Measurements from ENCODE around the gene CXCR6.

CXCR6 gene

GRCh38 chr3:45965253-45965652 is 22.0 kb downstream of the CXCR6 start:
- Histone ChIP-seq H3K36me3 (ENCODE audit: control insufficient read depth, insufficient read depth, low read length) (peaks cover 62% of the 10 kb centered on the region), H3K9me3 (ENCODE audit: control insufficient read depth, insufficient read depth, low read length) (no peaks in the 10 kb centered on the region), H3K4me3 (ENCODE audit: low read depth, low read length) (no peak overlapping the region), H3K27me3 (ENCODE audit: control insufficient read depth, insufficient read depth, low read length) (no peaks in the 10 kb centered on the region), H3K9ac (ENCODE audit: low read depth, low read length) (no peak overlapping the region), H3K4me1 (ENCODE audit: control insufficient read depth, insufficient read depth, low read length) (no peaks in the 10 kb centered on the region)

GRCh38 chr3:45965653-45966052 is 22.4 kb downstream of the CXCR6 start:
- no peak overlapping the region for H3K9ac ChIP-seq (ENCODE audit: low read depth, low read length)

GRCh38 chr3:45966371-45966791 is 23.1 kb downstream of the CXCR6 start:
- Histone ChIP-seq H3K4me3 (ENCODE audit: low read depth, low read length) (no peak overlapping the region), H3K36me3 (ENCODE audit: control insufficient read depth, insufficient read depth, low read length) (peaks cover 60% of the 10 kb centered on the region), H3K4me1 (ENCODE audit: control insufficient read depth, insufficient read depth, low read length) (no peaks in the 10 kb centered on the region), H3K9me3 (ENCODE audit: control insufficient read depth, insufficient read depth, low read length) (no peaks in the 10 kb centered on the region), H3K9ac (ENCODE audit: low read depth, low read length) (no peak overlapping the region), H3K27me3 (ENCODE audit: control insufficient read depth, insufficient read depth, low read length) (no peaks in the 10 kb centered on the region)

More at GRCh38 chr3:45965653-45966052, 22.4 kb downstream of the CXCR6 start:
- no peak overlapping the region for H3K4me3 ChIP-seq (ENCODE audit: low read depth, low read length)
- H3K4me1 ChIP-seq (ENCODE audit: control insufficient read depth, insufficient read depth, low read length): no peaks in the 10 kb centered on the region
- peaks cover 62% of the 10 kb centered on the region for H3K36me3 ChIP-seq (ENCODE audit: control insufficient read depth, insufficient read depth, low read length)
- no peaks in the 10 kb centered on the region for H3K27me3 ChIP-seq (ENCODE audit: control insufficient read depth, insufficient read depth, low read length)
- H3K9me3 ChIP-seq (ENCODE audit: control insufficient read depth, insufficient read depth, low read length): no peaks in the 10 kb centered on the region

- H3K4me1 ChIP-seq (ENCODE audit: control insufficient read depth, insufficient read depth, low read length): no peaks in the 10 kb centered on the region
- H3K4me3 ChIP-seq (ENCODE audit: low read depth, low read length): no peak overlapping the region
- H3K36me3 ChIP-seq (ENCODE audit: control insufficient read depth, insufficient read depth, low read length): peaks cover 56% of the 10 kb centered on the region
- H3K27me3 ChIP-seq (ENCODE audit: control insufficient read depth, insufficient read depth, low read length): no peaks in the 10 kb centered on the region
- H3K9ac ChIP-seq (ENCODE audit: low read depth, low read length): no peak overlapping the region
- no peaks in the 10 kb centered on the region for H3K9me3 ChIP-seq (ENCODE audit: control insufficient read depth, insufficient read depth, low read length)
Observed at GRCh38 chr3:45966950-45967640, 23.8 kb downstream of the CXCR6 start.

- H3K36me3 ChIP-seq (ENCODE audit: control insufficient read depth, insufficient read depth, low read length): peaks cover 50% of the 10 kb centered on the region
- H3K9ac ChIP-seq (ENCODE audit: low read depth, low read length): no peak overlapping the region
- H3K27me3 ChIP-seq (ENCODE audit: control insufficient read depth, insufficient read depth, low read length): no peaks in the 10 kb centered on the region
- no peaks in the 10 kb centered on the region for H3K4me1 ChIP-seq (ENCODE audit: control insufficient read depth, insufficient read depth, low read length)
- no peaks in the 10 kb centered on the region for H3K9me3 ChIP-seq (ENCODE audit: control insufficient read depth, insufficient read depth, low read length)
- H3K4me3 ChIP-seq (ENCODE audit: low read depth, low read length): no peak overlapping the region
Observed at GRCh38 chr3:45967724-45968123, 24.5 kb downstream of the CXCR6 start.

GRCh38 chr3:45968149-45968548 is 24.9 kb downstream of the CXCR6 start:
- Histone ChIP-seq H3K36me3 (ENCODE audit: control insufficient read depth, insufficient read depth, low read length) (peaks cover 48% of the 10 kb centered on the region), H3K9me3 (ENCODE audit: control insufficient read depth, insufficient read depth, low read length) (no peaks in the 10 kb centered on the region), H3K27me3 (ENCODE audit: control insufficient read depth, insufficient read depth, low read length) (no peaks in the 10 kb centered on the region), H3K4me1 (ENCODE audit: control insufficient read depth, insufficient read depth, low read length) (no peaks in the 10 kb centered on the region), H3K4me3 (ENCODE audit: low read depth, low read length) (no peak overlapping the region), H3K9ac (ENCODE audit: low read depth, low read length) (no peak overlapping the region)

- Histone ChIP-seq H3K4me3 (ENCODE audit: low read depth, low read length) (no peak overlapping the region), H3K9ac (ENCODE audit: low read depth, low read length) (no peak overlapping the region), H3K36me3 (ENCODE audit: control insufficient read depth, insufficient read depth, low read length) (peaks cover 42% of the 10 kb centered on the region), H3K9me3 (ENCODE audit: control insufficient read depth, insufficient read depth, low read length) (no peaks in the 10 kb centered on the region), H3K27me3 (ENCODE audit: control insufficient read depth, insufficient read depth, low read length) (no peaks in the 10 kb centered on the region), H3K4me1 (ENCODE audit: control insufficient read depth, insufficient read depth, low read length) (no peaks in the 10 kb centered on the region)
Observed at GRCh38 chr3:45968706-45969105, 25.4 kb downstream of the CXCR6 start.

- Histone ChIP-seq H3K4me1 (ENCODE audit: control insufficient read depth, insufficient read depth, low read length) (no peaks in the 10 kb centered on the region), H3K4me3 (ENCODE audit: low read depth, low read length) (no peak overlapping the region), H3K9ac (ENCODE audit: low read depth, low read length) (no peak overlapping the region), H3K9me3 (ENCODE audit: control insufficient read depth, insufficient read depth, low read length) (no peaks in the 10 kb centered on the region), H3K36me3 (ENCODE audit: control insufficient read depth, insufficient read depth, low read length) (peaks cover 38% of the 10 kb centered on the region), H3K27me3 (ENCODE audit: control insufficient read depth, insufficient read depth, low read length) (no peaks in the 10 kb centered on the region)
Observed at GRCh38 chr3:45969116-45969515, 25.9 kb downstream of the CXCR6 start.

GRCh38 chr3:45969953-45970352 is 26.7 kb downstream of the CXCR6 start:
- Histone ChIP-seq H3K4me1 (ENCODE audit: control insufficient read depth, insufficient read depth, low read length) (no peaks in the 10 kb centered on the region), H3K9ac (ENCODE audit: low read depth, low read length) (no peak overlapping the region), H3K27me3 (ENCODE audit: control insufficient read depth, insufficient read depth, low read length) (no peaks in the 10 kb centered on the region), H3K4me3 (ENCODE audit: low read depth, low read length) (no peak overlapping the region), H3K36me3 (ENCODE audit: control insufficient read depth, insufficient read depth, low read length) (peaks cover 32% of the 10 kb centered on the region), H3K9me3 (ENCODE audit: control insufficient read depth, insufficient read depth, low read length) (no peaks in the 10 kb centered on the region)

- H3K4me3 ChIP-seq (ENCODE audit: low read depth, low read length): no peak overlapping the region
- H3K4me1 ChIP-seq (ENCODE audit: control insufficient read depth, insufficient read depth, low read length): no peaks in the 10 kb centered on the region
- H3K9me3 ChIP-seq (ENCODE audit: control insufficient read depth, insufficient read depth, low read length): no peaks in the 10 kb centered on the region
- H3K27me3 ChIP-seq (ENCODE audit: control insufficient read depth, insufficient read depth, low read length): no peaks in the 10 kb centered on the region
- H3K36me3 ChIP-seq (ENCODE audit: control insufficient read depth, insufficient read depth, low read length): peaks cover 7% of the 10 kb centered on the region
- H3K9ac ChIP-seq (ENCODE audit: low read depth, low read length): no peak overlapping the region
Observed at GRCh38 chr3:45972534-45973402, 29.5 kb downstream of the CXCR6 start.

- H3K4me1 ChIP-seq (ENCODE audit: control insufficient read depth, insufficient read depth, low read length): no peaks in the 10 kb centered on the region
- H3K9ac ChIP-seq (ENCODE audit: low read depth, low read length): no peak overlapping the region
- peaks cover 10% of the 10 kb centered on the region for H3K36me3 ChIP-seq (ENCODE audit: control insufficient read depth, insufficient read depth, low read length)
- no peaks in the 10 kb centered on the region for H3K9me3 ChIP-seq (ENCODE audit: control insufficient read depth, insufficient read depth, low read length)
- no peak overlapping the region for H3K4me3 ChIP-seq (ENCODE audit: low read depth, low read length)
- no peaks in the 10 kb centered on the region for H3K27me3 ChIP-seq (ENCODE audit: control insufficient read depth, insufficient read depth, low read length)
Observed at GRCh38 chr3:45974686-45975085, 31.4 kb downstream of the CXCR6 start.

GRCh38 chr3:45975686-45976085 is 32.4 kb downstream of the CXCR6 start:
- H3K27me3 ChIP-seq (ENCODE audit: control insufficient read depth, insufficient read depth, low read length): no peaks in the 10 kb centered on the region
- H3K9me3 ChIP-seq (ENCODE audit: control insufficient read depth, insufficient read depth, low read length): no peaks in the 10 kb centered on the region
- H3K9ac ChIP-seq (ENCODE audit: low read depth, low read length): no peak overlapping the region
- H3K4me3 ChIP-seq (ENCODE audit: low read depth, low read length): no peak overlapping the region
- no peaks in the 10 kb centered on the region for H3K4me1 ChIP-seq (ENCODE audit: control insufficient read depth, insufficient read depth, low read length)
- peaks cover 9% of the 10 kb centered on the region for H3K36me3 ChIP-seq (ENCODE audit: control insufficient read depth, insufficient read depth, low read length)

Data from iPS-15b (cell line).